HCT116 (cell line): ENCODE data around the gene RUNDC3A. TPM values are rescaled to one million over a fixed set of nuclear protein-coding genes. Genes with fewer than 3 reads are reported as not detected.
A peak's percentile ranks its signal among the peaks of the same experiment; 100 is the strongest.

Source experiments
- ATAC-seq: fragments of 200-7000 bp; cut with Tn5 transposase; 2 replicates; pipeline ENCODE4 v1.9.1; 2020; ENCODE audit warnings: mild to moderate bottlenecking, moderate library complexity
- BruUV-seq: library from RNA; stranded (reverse); fragments of 400-500 nt; replicated peaks from 2 replicates; lab custom pipeline; 2021; lab: Mats Ljungman, UMichigan
- CTCF ChIA-PET: fragments of 300-600 bp; sonication (Branson Sonifier 250); formaldehyde crosslinking; loops from one replicate; lab custom pipeline; 2021; ENCODE audit warnings: antibody characterized with exemption; lab: Charles Lee
- POLR2A ChIA-PET: fragments of 300-600, 350-600 bp; sonication (Branson Sonifier 250); formaldehyde crosslinking; loops from one replicate; lab custom pipeline; 2021; ENCODE audit warnings: antibody characterized with exemption; lab: Charles Lee
- RAD21 ChIA-PET, 2 experiments: fragments of 300-600 bp; sonication (Branson Sonifier 250); formaldehyde crosslinking; loops; one replicate each; lab custom pipeline; 2023; ENCODE audit warnings: low total read pairs in 2 of 2; ENCODE audit not compliant: uncharacterized antibody in 2 of 2, unreplicated experiment in 2 of 2, low non-redundant PET in 1 of 2; lab: Charles Lee
- DNase-seq: peaks from one replicate; pipeline ENCODE4 v3.0.0-alpha.2; 2010; ENCODE audit warnings: low read depth, low spot score
- H2AFZ ChIP-seq: fragments of 200-600 bp; shearing (Covaris generic), sonication (generic); 2 replicates; pipeline ENCODE4 v1.6.1; 2017; ENCODE audit warnings: low read depth, mixed run types, mixed read lengths, antibody characterized with exemption, low read length; ENCODE audit not compliant: poor library complexity, severe bottlenecking
- H3K27ac ChIP-seq: 2 replicates; pipeline ENCODE4 v1.5.1; 2012; ENCODE audit warnings: low read depth, low read length
- H3K27me3 ChIP-seq: fragments of 200-600 bp; sonication (generic); 2 replicates; pipeline ENCODE4 v1.6.1; 2016; ENCODE audit warnings: mixed run types, low read length, mixed read lengths; ENCODE audit not compliant: insufficient read depth
- H3K36me3 ChIP-seq, 2 experiments: fragments of 200-500 bp in 1 of 2; fragments of 200-600 bp in 1 of 2; sonication (Bioruptor generic) in 1 of 2; sonication (generic) in 1 of 2; 2 replicates each; pipeline versions ENCODE4 v1.5.1 to v1.6.1; 2014 to 2016; ENCODE audit warnings: low read length in 2 of 2, inconsistent platforms in 1 of 2, mixed read lengths in 1 of 2, mixed run types in 1 of 2; ENCODE audit not compliant: insufficient read depth in 2 of 2, control insufficient read depth in 1 of 2
- H3K4me1 ChIP-seq, 2 experiments: fragments of 200-600 bp in 1 of 2; sonication (generic) in 1 of 2; 2 replicates each; pipeline versions ENCODE4 v1.5.1 to v1.6.1; 2012 to 2017; ENCODE audit warnings: low read length in 2 of 2, inconsistent platforms in 1 of 2, mild to moderate bottlenecking in 1 of 2, mixed read lengths in 1 of 2, mixed run types in 1 of 2, moderate library complexity in 1 of 2; ENCODE audit not compliant: insufficient read depth in 2 of 2, control insufficient read depth in 1 of 2
- H3K4me2 ChIP-seq: fragments of 200-600 bp; sonication (generic); 2 replicates; pipeline ENCODE4 v1.6.1; 2017; ENCODE audit warnings: mixed run types, low read length, mixed read lengths
- H3K4me3 ChIP-seq, 2 experiments: fragments of 200-600 bp in 1 of 2; sonication (generic) in 1 of 2; replicated peaks in 1 of 2; 2 replicates each; pipeline ENCODE4 v1.5.1; 2011 to 2016; ENCODE audit warnings: low read length in 2 of 2, control low read depth in 1 of 2, low read depth in 1 of 2, mild to moderate bottlenecking in 1 of 2, mixed read lengths in 1 of 2, mixed run types in 1 of 2
- H3K79me2 ChIP-seq: fragments of 200-600 bp; sonication (generic); 2 replicates; pipeline ENCODE4 v1.6.1; 2017; ENCODE audit warnings: mild to moderate bottlenecking, mixed run types, low read length, moderate library complexity, mixed read lengths; ENCODE audit not compliant: insufficient read depth
- H3K9ac ChIP-seq: fragments of 200-600 bp; sonication (generic); 2 replicates; pipeline ENCODE4 v1.6.1; 2016; ENCODE audit warnings: low read length, mixed read lengths
- H3K9me2 ChIP-seq: fragments of 200-600 bp; sonication (generic), shearing (Covaris generic); 2 replicates; pipeline ENCODE4 v1.6.1; 2017; ENCODE audit warnings: mixed run types, mild to moderate bottlenecking, moderate library complexity; ENCODE audit not compliant: insufficient read depth
- H3K9me3 ChIP-seq, 2 experiments: fragments of 200-500 bp in 1 of 2; fragments of 200-600 bp in 1 of 2; sonication (Bioruptor generic) in 1 of 2; sonication (generic) in 1 of 2; 2 replicates each; pipeline ENCODE4 v1.6.1; 2014 to 2017; ENCODE audit warnings: low read length in 2 of 2, mixed read lengths in 2 of 2, inconsistent platforms in 1 of 2, low read depth in 1 of 2, mild to moderate bottlenecking in 1 of 2, mixed run types in 1 of 2, moderate library complexity in 1 of 2; ENCODE audit not compliant: control insufficient read depth in 1 of 2, insufficient read depth in 1 of 2
- H4K20me1 ChIP-seq: fragments of 200-600 bp; sonication (generic), shearing (Covaris generic); 2 replicates; pipeline ENCODE4 v1.6.1; 2017; ENCODE audit warnings: mixed run types, mild to moderate bottlenecking, moderate library complexity; ENCODE audit not compliant: insufficient read depth
- CBX3 ChIP-seq: IDR thresholded peaks from 2 replicates; pipeline ENCODE4 v1.6.1; 2012; ENCODE audit warnings: low read depth
- CEBPB ChIP-seq: IDR thresholded peaks from 2 replicates; pipeline ENCODE4 v1.6.1; 2012; ENCODE audit warnings: low read depth
- EGR1 ChIP-seq: IDR thresholded peaks from 2 replicates; pipeline ENCODE4 v1.6.1; 2012; ENCODE audit warnings: low read depth
- EZH2phosphoT487 ChIP-seq: fragments of 200-600 bp; IDR thresholded peaks from 2 replicates; pipeline ENCODE4 v1.6.1; 2018; ENCODE audit warnings: antibody characterized with exemption, borderline replicate concordance
- FOSL1 ChIP-seq: IDR thresholded peaks from 2 replicates; pipeline ENCODE4 v1.6.1; 2012; ENCODE audit warnings: low read depth
- POLR2A ChIP-seq: IDR thresholded peaks from 2 replicates; pipeline ENCODE4 v1.7.0; 2011; ENCODE audit warnings: borderline replicate concordance; ENCODE audit not compliant: insufficient read depth, insufficient read length; ENCODE audit errors: extremely low read depth
- POLR2AphosphoS5 ChIP-seq: IDR thresholded peaks from 2 replicates; pipeline ENCODE4 v1.6.1; 2011; ENCODE audit warnings: mild to moderate bottlenecking, low read depth, low read length, moderate library complexity
- SIN3A ChIP-seq: IDR thresholded peaks from 2 replicates; pipeline ENCODE4 v1.6.1; 2012; ENCODE audit warnings: low read depth
- SRF ChIP-seq: IDR thresholded peaks from 2 replicates; pipeline ENCODE4 v1.6.1; 2012; ENCODE audit warnings: low read depth
- TCF7L2 ChIP-seq: IDR thresholded peaks from 2 replicates; pipeline ENCODE4 v1.7.0; 2011; ENCODE audit warnings: borderline replicate concordance, inconsistent platforms; ENCODE audit not compliant: insufficient read depth, insufficient read length; ENCODE audit errors: extremely low read depth
- YY1 ChIP-seq: IDR thresholded peaks from 2 replicates; pipeline ENCODE4 v1.6.1; 2011; ENCODE audit warnings: low read length, low read depth, moderate library complexity, mild to moderate bottlenecking; ENCODE audit not compliant: insufficient replicate concordance; ENCODE audit errors: extremely low read depth
- intact Hi-C: fragments of 100-400 bp; cut with micrococcal nuclease; formaldehyde crosslinking; loops from 2 replicates; pipeline ENCODE4 v1.10.0; 2022
- total RNA-seq: library from RNA; stranded (reverse); gene quantifications from one replicate; pipeline ENCODE4 v1.2.1, GENCODE V29; 2021; ENCODE audit not compliant: unreplicated experiment
- TF ChIP-seq, protein P1 (sequence below): IDR thresholded peaks from 2 replicates; pipeline ENCODE4 v1.6.1; 2012
- TF ChIP-seq, protein P2 (sequence below): IDR thresholded peaks from 2 replicates; pipeline ENCODE4 v1.6.1; 2012; ENCODE audit warnings: low read depth
- TF ChIP-seq, protein P3 (sequence below): IDR thresholded peaks from 2 replicates; pipeline ENCODE4 v1.6.1; 2012
- TF ChIP-seq, protein P4 (sequence below), 3 experiments: fragments of 200-600 bp in 1 of 3; sonication (generic) in 1 of 3; IDR thresholded peaks in 2 of 3; conservative IDR thresholded peaks in 1 of 3; 2 replicates each; pipeline ENCODE4 v1.5.1; 2012 to 2017; ENCODE audit warnings: low read depth in 2 of 3, low read length in 2 of 3, antibody characterized with exemption in 1 of 3, borderline replicate concordance in 1 of 3, control low read depth in 1 of 3, mild to moderate bottlenecking in 1 of 3, mixed read lengths in 1 of 3, mixed run types in 1 of 3, moderate library complexity in 1 of 3; ENCODE audit not compliant: insufficient read depth in 1 of 3

Gene RUNDC3A
- total RNA-seq, 1 experiment from 2014 or later = 0.61 TPM

DNA sequence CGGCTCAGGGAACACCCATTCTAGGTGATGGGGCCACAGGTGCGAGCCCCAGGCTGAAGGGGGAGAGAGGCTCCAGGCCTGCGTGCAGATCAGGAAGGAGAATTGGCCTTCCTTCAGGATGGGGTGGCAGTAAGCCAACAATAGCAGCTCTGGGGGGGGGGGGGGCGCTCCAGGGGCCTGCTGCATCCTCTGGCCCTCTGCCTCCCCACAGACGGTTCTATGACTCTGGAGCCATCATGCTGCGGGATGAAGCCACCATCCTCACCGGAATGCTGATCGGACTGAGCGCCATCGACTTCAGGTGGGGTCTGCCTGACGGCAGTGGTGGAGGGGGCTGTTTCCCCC, 6.1 kb downstream of the RUNDC3A start:
- H4K20me1 ChIP-seq = no peaks in the 10 kb centered on the region
- H3K36me3 ChIP-seq = 0 out of 4 replicates have a peak, but pooled peaks cover 0 to 3% of the 10 kb centered on the region in 2 experiments
- DNase-seq = no peak
- H2AFZ ChIP-seq = no peak overlapping the region
- POLR2A ChIA-PET = interaction anchor here (1.1 kb wide), 1 partner anchor 10 kb away, joined by 3 read pairs; no protein-coding TSS in a partner anchor
- intact Hi-C loops = no loop called here
- BruUV-seq = no TSS peak
- peak overlapping the region; percentile 73 for H3K4me2 ChIP-seq
- peak overlapping the region; percentile 38 to 53 for H3K4me3 ChIP-seq
- TF ChIP-seq, protein P1, sequence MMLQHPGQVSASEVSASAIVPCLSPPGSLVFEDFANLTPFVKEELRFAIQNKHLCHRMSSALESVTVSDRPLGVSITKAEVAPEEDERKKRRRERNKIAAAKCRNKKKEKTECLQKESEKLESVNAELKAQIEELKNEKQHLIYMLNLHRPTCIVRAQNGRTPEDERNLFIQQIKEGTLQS = no peak
- TF ChIP-seq POLR2A = no peak
- TF ChIP-seq SRF = no peak
- TF ChIP-seq TCF7L2 = no peak
- TF ChIP-seq, protein P2, sequence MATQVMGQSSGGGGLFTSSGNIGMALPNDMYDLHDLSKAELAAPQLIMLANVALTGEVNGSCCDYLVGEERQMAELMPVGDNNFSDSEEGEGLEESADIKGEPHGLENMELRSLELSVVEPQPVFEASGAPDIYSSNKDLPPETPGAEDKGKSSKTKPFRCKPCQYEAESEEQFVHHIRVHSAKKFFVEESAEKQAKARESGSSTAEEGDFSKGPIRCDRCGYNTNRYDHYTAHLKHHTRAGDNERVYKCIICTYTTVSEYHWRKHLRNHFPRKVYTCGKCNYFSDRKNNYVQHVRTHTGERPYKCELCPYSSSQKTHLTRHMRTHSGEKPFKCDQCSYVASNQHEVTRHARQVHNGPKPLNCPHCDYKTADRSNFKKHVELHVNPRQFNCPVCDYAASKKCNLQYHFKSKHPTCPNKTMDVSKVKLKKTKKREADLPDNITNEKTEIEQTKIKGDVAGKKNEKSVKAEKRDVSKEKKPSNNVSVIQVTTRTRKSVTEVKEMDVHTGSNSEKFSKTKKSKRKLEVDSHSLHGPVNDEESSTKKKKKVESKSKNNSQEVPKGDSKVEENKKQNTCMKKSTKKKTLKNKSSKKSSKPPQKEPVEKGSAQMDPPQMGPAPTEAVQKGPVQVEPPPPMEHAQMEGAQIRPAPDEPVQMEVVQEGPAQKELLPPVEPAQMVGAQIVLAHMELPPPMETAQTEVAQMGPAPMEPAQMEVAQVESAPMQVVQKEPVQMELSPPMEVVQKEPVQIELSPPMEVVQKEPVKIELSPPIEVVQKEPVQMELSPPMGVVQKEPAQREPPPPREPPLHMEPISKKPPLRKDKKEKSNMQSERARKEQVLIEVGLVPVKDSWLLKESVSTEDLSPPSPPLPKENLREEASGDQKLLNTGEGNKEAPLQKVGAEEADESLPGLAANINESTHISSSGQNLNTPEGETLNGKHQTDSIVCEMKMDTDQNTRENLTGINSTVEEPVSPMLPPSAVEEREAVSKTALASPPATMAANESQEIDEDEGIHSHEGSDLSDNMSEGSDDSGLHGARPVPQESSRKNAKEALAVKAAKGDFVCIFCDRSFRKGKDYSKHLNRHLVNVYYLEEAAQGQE = no peak
- no peak for TF ChIP-seq EGR1
- no peak for TF ChIP-seq SIN3A
- no peak for TF ChIP-seq FOSL1
- no peak for TF ChIP-seq POLR2AphosphoS5
- TF ChIP-seq CEBPB = no peak
- TF ChIP-seq EZH2phosphoT487 = no peak
- TF ChIP-seq, protein P3, sequence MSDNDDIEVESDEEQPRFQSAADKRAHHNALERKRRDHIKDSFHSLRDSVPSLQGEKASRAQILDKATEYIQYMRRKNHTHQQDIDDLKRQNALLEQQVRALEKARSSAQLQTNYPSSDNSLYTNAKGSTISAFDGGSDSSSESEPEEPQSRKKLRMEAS = no peak
- TF ChIP-seq, protein P4, sequence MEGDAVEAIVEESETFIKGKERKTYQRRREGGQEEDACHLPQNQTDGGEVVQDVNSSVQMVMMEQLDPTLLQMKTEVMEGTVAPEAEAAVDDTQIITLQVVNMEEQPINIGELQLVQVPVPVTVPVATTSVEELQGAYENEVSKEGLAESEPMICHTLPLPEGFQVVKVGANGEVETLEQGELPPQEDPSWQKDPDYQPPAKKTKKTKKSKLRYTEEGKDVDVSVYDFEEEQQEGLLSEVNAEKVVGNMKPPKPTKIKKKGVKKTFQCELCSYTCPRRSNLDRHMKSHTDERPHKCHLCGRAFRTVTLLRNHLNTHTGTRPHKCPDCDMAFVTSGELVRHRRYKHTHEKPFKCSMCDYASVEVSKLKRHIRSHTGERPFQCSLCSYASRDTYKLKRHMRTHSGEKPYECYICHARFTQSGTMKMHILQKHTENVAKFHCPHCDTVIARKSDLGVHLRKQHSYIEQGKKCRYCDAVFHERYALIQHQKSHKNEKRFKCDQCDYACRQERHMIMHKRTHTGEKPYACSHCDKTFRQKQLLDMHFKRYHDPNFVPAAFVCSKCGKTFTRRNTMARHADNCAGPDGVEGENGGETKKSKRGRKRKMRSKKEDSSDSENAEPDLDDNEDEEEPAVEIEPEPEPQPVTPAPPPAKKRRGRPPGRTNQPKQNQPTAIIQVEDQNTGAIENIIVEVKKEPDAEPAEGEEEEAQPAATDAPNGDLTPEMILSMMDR (IDR thresholded peaks at IDR 0.05 in 2 of 3, conservative IDR thresholded peaks at IDR 0.05 in 1 of 3; ENCODE audit: borderline replicate concordance in 1 of 3, insufficient read depth in 1 of 3, low read depth in 2 of 3, low read length in 2 of 3) = no peak
- TF ChIP-seq CBX3 = no peak
- no peak for TF ChIP-seq YY1
- TF ChIP-seq, all 23 proteins: peak for 0
- Histone ChIP-seq H3K9me2 (no peaks in the 10 kb centered on the region), H3K9me3 (no peaks in the 10 kb centered on the region), H3K4me1 (peaks cover 2 to 42% of the 10 kb centered on the region in 2 experiments; a peak in 2 of 4 replicates), H3K9ac (no peak overlapping the region), H3K79me2 (no peaks in the 10 kb centered on the region), H3K27ac (no peak overlapping the region), H3K27me3 (no peaks in the 10 kb centered on the region)
- CTCF ChIA-PET = interaction anchor here (1.3 kb wide), 1 partner anchor 17 kb away, joined by 3 read pairs; no protein-coding TSS in a partner anchor
- RAD21 ChIA-PET = no interaction called here
- ATAC-seq = no peak
